K562 (cell line): ENCODE measurements around the gene BBS1. TPM values are rescaled to one million over a fixed set of nuclear protein-coding genes. Genes with fewer than 3 reads are reported as not detected.
A peak's percentile ranks its signal among the peaks of the same experiment; 100 is the strongest.

Experiments used
- DIDO1 ChIP-seq: fragments of 450-650 bp; IDR thresholded peaks from 2 replicates; pipeline ENCODE4 v1.6.1; 2016; ENCODE audit warnings: low read depth, missing biosample characterization, missing genetic modification characterization
- HOXB6 ChIP-seq: fragments of 250-450 bp; sonication (Bioruptor Pico); IDR thresholded peaks from 2 replicates; pipeline ENCODE4 v1.5.1; 2022; ENCODE audit warnings: mild to moderate bottlenecking, borderline replicate concordance
- HSF4 ChIP-seq: fragments of 250-450 bp; sonication (Bioruptor Pico); IDR thresholded peaks from 2 replicates; pipeline ENCODE4 v2.1.2; 2022; ENCODE audit warnings: mild to moderate bottlenecking, moderate library complexity, borderline replicate concordance
- MTA2 ChIP-seq: fragments of 450-650 bp; IDR thresholded peaks from 2 replicates; pipeline ENCODE4 v1.6.1; 2016; ENCODE audit warnings: low read depth
- RBFOX2 ChIP-seq: fragments of 200-400 bp; formaldehyde crosslinking; IDR thresholded peaks from 2 replicates; pipeline ENCODE4 v1.6.1; 2017; ENCODE audit warnings: low read depth, mild to moderate bottlenecking, low read length, moderate library complexity
- TAF9B ChIP-seq: fragments of 450-650 bp; IDR thresholded peaks from 2 replicates; pipeline ENCODE4 v1.6.1; 2018; ENCODE audit warnings: mild to moderate bottlenecking; ENCODE audit not compliant: partially characterized antibody
- ZFP1 ChIP-seq: fragments of 450-650 bp; formaldehyde crosslinking; IDR thresholded peaks from 2 replicates; pipeline ENCODE4 v1.4.0; 2020; ENCODE audit warnings: mild to moderate bottlenecking, mixed read lengths
- ZNF644 ChIP-seq: fragments of 200-800 bp; sonication (Bioruptor generic); IDR thresholded peaks from 2 replicates; pipeline ENCODE4 v1.6.1; 2016; ENCODE audit warnings: low read depth, missing genetic modification characterization, missing compliant biosample characterization
- polyA plus RNA-seq, 8 experiments: library from polyadenylated mRNA; depleted of rRNA in 4 of 8; stranded (reverse) in 5 of 8; unstranded in 3 of 8; fragments of >200 nt; fragmentation: Nextera tagmentation in 2 of 8; fragmentation: Illumina TruSeq in 1 of 8; extraction: Ambion mirVana in 2 of 8; extraction: Trizol in 1 of 8; gene quantifications; 2 replicates each; pipeline versions ENCODE4 v1.2.1 to v1.2.3, GENCODE V29; 2011 to 2014; ENCODE audit warnings: inconsistent platforms in 1 of 8, missing spikeins in 1 of 8
- total RNA-seq, 7 experiments: library from RNA; depleted of rRNA in 6 of 7; stranded (reverse); fragments of >200 nt in 6 of 7; fragmentation: Illumina TruSeq in 2 of 7; extraction: Trizol in 2 of 7; gene quantifications; 2 replicates each; pipeline versions ENCODE4 v1.2.1 to v1.2.3, GENCODE V29; 2011 to 2021; ENCODE audit warnings: low replicate concordance in 1 of 7
- TF ChIP-seq, protein P1 (sequence below), 2 experiments: fragments of 450-650 bp in 1 of 2; IDR thresholded peaks; 2 replicates each; pipeline ENCODE4 v1.6.1; 2011 to 2017; ENCODE audit warnings: low read depth in 2 of 2, antibody characterized with exemption in 1 of 2, borderline replicate concordance in 1 of 2, low read length in 1 of 2, mild to moderate bottlenecking in 1 of 2, mixed read lengths in 1 of 2; ENCODE audit not compliant: control insufficient read depth in 1 of 2
- TF ChIP-seq, protein P2 (sequence below): fragments of 450-650 bp; IDR thresholded peaks from 2 replicates; pipeline ENCODE4 v1.6.1; 2016; ENCODE audit warnings: low read depth, mild to moderate bottlenecking, moderate library complexity
- TF ChIP-seq, protein P3 (sequence below): sonication (generic); formaldehyde crosslinking; IDR thresholded peaks from 2 replicates; pipeline ENCODE4 v1.8.0; 2022; ENCODE audit warnings: missing genetic modification reagents, mild to moderate bottlenecking, moderate library complexity, borderline replicate concordance
- TF ChIP-seq, protein P4 (sequence below): fragments of 450-650 bp; IDR thresholded peaks from one replicate; pipeline ENCODE4 v1.6.1; 2018; ENCODE audit warnings: mild to moderate bottlenecking, moderate library complexity; ENCODE audit not compliant: partially characterized antibody
- TF ChIP-seq, protein P5 (sequence below): conservative IDR thresholded peaks from 2 replicates; pipeline ENCODE4 v1.6.1; 2011; ENCODE audit warnings: low read depth, mild to moderate bottlenecking, low read length; ENCODE audit not compliant: control insufficient read depth
- TF ChIP-seq, protein P6 (sequence below): fragments of 450-650 bp; IDR thresholded peaks from 2 replicates; pipeline ENCODE4 v1.6.1; 2018; ENCODE audit not compliant: partially characterized antibody

BBS1 gene
- total and polyA plus RNA-seq, 9 of the 15 experiments (the other 6 are each of a cell fraction or from before 2014, with no cell fraction given) = 9.0 to 19.8 (median 12.1) TPM

DNA sequence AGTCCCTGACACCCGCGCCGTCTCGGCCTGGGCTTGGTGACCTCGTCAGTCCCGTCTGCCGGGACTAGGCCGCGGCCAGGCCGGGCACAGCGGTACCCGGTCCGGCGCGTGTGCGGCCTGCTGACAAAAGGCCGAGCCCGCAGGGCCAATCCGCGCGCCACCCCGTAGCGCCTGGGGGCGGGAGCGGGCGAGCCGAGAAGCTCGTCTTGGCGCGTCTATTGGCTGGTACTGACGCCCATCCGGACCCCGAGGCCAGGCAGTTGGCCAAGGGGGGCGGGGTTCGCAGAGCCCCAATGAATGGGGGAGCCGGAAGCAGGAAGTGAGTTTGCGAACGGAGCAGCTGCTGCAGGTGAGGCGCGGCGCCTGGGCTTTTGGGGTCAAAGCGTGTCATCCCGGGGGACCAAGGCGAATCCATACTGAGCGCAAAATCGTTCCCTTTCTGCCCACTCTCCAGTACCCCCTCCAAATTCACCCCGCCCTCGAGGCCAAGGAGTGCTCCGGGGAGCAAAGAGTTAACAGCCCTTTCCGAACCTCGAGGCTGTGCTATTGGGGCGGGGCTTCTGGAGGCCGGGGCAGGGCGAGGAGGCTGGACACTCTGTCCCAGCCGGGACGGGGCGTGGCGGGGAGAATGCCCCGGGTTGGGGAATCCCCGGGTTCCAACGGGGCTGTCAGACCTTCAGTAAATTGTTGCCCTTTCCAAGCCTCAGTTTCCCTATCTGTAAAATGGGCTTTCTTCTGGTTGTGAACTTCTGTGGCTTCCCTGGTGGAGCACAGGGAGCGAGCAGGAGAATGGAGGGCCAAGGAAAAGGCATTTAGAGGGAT lies 30.1 kb upstream of the BBS1 start, which contains the start of gene DPP3 (continued):
- TF ChIP-seq, protein P1, sequence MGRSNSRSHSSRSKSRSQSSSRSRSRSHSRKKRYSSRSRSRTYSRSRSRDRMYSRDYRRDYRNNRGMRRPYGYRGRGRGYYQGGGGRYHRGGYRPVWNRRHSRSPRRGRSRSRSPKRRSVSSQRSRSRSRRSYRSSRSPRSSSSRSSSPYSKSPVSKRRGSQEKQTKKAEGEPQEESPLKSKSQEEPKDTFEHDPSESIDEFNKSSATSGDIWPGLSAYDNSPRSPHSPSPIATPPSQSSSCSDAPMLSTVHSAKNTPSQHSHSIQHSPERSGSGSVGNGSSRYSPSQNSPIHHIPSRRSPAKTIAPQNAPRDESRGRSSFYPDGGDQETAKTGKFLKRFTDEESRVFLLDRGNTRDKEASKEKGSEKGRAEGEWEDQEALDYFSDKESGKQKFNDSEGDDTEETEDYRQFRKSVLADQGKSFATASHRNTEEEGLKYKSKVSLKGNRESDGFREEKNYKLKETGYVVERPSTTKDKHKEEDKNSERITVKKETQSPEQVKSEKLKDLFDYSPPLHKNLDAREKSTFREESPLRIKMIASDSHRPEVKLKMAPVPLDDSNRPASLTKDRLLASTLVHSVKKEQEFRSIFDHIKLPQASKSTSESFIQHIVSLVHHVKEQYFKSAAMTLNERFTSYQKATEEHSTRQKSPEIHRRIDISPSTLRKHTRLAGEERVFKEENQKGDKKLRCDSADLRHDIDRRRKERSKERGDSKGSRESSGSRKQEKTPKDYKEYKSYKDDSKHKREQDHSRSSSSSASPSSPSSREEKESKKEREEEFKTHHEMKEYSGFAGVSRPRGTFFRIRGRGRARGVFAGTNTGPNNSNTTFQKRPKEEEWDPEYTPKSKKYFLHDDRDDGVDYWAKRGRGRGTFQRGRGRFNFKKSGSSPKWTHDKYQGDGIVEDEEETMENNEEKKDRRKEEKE (IDR thresholded peaks at IDR 0.05; ENCODE audit: borderline replicate concordance in 1 of 2, control insufficient read depth in 1 of 2, low read depth in 2 of 2, low read length in 1 of 2) = 0 out of 4 replicates have a peak, but pooled peaks of 1 of the 2 experiments have one; percentile 31
- TF ChIP-seq ZNF644 (tag) (no peak), DIDO1 (tag) (no peak), ZFP1 (CRISPR knock-in tag) (no peak), TAF9B (peak; percentile 58), MTA2 (0 out of 2 replicates have a peak, but pooled peaks have one; percentile 26), HOXB6 (CRISPR knock-in tag) (no peak), RBFOX2 (peak; percentile 97), HSF4 (no peak)
- TF ChIP-seq, protein P2, sequence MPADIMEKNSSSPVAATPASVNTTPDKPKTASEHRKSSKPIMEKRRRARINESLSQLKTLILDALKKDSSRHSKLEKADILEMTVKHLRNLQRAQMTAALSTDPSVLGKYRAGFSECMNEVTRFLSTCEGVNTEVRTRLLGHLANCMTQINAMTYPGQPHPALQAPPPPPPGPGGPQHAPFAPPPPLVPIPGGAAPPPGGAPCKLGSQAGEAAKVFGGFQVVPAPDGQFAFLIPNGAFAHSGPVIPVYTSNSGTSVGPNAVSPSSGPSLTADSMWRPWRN = no peak
- TF ChIP-seq, protein P3, sequence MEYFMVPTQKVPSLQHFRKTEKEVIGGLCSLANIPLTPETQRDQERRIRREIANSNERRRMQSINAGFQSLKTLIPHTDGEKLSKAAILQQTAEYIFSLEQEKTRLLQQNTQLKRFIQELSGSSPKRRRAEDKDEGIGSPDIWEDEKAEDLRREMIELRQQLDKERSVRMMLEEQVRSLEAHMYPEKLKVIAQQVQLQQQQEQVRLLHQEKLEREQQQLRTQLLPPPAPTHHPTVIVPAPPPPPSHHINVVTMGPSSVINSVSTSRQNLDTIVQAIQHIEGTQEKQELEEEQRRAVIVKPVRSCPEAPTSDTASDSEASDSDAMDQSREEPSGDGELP = peak; percentile 96
- TF ChIP-seq, protein P4, sequence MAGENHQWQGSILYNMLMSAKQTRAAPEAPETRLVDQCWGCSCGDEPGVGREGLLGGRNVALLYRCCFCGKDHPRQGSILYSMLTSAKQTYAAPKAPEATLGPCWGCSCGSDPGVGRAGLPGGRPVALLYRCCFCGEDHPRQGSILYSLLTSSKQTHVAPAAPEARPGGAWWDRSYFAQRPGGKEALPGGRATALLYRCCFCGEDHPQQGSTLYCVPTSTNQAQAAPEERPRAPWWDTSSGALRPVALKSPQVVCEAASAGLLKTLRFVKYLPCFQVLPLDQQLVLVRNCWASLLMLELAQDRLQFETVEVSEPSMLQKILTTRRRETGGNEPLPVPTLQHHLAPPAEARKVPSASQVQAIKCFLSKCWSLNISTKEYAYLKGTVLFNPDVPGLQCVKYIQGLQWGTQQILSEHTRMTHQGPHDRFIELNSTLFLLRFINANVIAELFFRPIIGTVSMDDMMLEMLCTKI = no peak
- TF ChIP-seq, protein P5, sequence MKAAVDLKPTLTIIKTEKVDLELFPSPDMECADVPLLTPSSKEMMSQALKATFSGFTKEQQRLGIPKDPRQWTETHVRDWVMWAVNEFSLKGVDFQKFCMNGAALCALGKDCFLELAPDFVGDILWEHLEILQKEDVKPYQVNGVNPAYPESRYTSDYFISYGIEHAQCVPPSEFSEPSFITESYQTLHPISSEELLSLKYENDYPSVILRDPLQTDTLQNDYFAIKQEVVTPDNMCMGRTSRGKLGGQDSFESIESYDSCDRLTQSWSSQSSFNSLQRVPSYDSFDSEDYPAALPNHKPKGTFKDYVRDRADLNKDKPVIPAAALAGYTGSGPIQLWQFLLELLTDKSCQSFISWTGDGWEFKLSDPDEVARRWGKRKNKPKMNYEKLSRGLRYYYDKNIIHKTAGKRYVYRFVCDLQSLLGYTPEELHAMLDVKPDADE = peak; percentile 66
- TF ChIP-seq, protein P6, sequence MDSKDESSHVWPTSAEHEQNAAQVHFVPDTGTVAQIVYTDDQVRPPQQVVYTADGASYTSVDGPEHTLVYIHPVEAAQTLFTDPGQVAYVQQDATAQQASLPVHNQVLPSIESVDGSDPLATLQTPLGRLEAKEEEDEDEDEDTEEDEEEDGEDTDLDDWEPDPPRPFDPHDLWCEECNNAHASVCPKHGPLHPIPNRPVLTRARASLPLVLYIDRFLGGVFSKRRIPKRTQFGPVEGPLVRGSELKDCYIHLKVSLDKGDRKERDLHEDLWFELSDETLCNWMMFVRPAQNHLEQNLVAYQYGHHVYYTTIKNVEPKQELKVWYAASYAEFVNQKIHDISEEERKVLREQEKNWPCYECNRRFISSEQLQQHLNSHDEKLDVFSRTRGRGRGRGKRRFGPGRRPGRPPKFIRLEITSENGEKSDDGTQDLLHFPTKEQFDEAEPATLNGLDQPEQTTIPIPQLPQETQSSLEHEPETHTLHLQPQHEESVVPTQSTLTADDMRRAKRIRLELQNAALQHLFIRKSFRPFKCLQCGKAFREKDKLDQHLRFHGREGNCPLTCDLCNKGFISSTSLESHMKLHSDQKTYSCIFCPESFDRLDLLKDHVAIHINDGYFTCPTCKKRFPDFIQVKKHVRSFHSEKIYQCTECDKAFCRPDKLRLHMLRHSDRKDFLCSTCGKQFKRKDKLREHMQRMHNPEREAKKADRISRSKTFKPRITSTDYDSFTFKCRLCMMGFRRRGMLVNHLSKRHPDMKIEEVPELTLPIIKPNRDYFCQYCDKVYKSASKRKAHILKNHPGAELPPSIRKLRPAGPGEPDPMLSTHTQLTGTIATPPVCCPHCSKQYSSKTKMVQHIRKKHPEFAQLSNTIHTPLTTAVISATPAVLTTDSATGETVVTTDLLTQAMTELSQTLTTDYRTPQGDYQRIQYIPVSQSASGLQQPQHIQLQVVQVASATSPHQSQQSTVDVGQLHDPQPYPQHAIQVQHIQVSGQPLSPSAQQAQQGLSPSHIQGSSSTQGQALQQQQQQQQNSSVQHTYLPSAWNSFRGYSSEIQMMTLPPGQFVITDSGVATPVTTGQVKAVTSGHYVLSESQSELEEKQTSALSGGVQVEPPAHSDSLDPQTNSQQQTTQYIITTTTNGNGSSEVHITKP = peak; percentile 59
